ENCODE measurements around the gene SLCO2A1.

SLCO2A1 gene

GRCh38 chr3:134034005-134034785, 4.5 kb upstream of the SLCO2A1 start:
- DNase-seq (ENCODE audit: low read depth in 2 of 2), result no peak

DNA sequence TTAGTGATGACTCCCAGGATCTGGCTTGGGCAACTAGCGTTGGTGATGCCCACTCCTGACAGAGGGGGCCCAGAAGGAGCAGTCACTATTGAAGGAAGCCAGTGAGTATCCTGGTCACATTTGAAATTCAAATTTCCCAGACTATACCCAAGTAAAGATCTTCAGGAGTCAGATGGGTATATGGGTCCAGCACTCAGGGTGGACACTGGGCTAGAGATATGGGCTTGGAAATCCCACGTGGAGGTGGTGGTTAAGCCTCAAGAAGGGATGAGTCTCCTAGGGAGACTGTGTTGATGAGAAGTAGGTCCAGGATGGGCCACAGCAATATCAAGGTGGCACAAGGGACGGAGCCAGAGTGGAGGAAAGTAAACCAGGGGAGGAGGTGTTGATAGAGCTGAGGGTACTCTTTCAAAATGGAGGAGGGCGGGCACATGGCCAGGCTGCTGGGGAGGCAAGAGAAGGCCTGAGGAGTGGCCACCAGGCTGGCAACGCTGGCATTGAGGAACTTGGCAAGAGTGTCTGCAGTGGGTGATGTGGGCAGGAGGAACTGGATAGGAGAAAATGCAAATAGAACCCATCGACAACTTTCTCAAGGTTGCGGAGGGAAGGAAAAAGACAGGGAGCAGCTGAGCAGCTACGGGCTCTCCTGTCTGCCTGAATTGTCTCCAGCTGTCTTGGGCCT, 3.7 kb upstream of the SLCO2A1 start:
- DNase-seq (ENCODE audit: low read depth in 2 of 2), result no peak

DNA sequence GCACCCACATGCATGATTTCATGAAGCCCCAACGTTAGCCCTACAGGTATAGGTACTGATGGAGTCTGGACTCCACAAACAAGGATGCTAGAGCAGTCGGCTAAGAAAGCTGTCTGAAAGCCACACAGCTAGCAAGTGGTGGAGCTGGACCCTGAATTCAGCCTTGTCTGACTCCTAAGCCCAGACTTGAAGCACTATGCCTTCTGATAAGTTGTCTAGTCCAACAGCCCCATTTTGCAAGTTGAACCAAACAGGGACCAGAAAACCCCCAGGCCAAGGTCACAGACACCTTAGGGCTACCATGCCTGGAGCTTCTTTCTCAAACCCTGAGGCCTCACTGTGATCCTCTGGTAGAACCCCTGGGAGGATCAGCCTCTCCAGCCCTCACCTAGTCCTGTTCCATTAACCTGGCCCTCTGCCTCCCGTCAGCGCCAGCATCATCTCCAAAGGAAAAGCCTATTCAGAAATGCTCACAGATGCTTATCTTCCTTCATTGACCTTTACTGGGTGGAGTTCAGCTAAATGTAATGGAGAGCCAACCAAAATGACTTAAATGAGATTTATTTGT, 1.7 kb upstream of the SLCO2A1 start:
- DNase-seq (ENCODE audit: low read depth in 2 of 2), result no peak

DNA sequence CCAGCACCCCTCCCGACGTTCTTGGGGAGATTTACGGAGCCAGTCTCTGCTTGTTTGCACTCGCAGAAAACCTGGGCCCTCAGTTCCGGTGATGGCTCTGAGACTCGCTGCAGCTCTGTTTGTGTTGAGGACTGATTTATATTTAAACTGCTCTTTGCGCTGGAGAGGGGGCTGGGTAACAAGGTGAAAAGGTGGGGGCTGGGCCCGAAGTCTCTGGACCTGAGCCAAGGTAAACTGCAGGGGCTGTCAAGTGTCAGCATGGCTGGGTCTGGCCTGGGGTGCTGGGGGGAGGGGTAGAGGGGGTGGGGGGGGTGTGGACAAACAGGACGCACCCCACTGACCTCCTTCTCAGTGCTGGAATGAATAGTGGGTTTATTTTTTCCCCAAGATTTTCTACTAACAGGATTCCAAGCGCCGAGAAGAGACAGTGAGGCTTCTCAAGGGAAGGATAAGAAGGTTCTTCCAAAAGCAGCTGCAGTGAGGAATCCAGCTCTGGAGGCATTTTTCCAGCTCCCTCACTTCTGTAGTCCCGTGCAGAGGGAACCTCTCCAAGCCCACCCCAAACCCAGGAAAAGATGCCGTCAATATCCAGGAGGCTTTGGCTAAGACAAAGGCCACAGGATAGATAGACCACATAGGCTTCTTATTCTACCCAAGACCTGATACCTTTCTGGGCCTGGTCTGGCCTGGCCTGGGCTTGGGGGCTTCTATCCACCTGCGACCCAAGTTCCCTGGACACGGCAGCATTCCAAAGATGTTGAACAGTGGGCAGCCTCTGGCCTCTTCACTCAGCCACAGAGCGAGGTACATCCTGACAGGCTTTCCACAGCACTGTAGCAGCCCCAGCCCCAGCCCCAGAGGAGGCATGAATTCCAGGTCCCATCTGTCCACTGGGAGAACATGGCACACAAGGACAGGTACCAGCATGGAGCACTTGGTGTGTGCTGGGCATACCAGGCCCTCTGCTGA, 938 bp upstream of the SLCO2A1 start:
- no peak for DNase-seq (ENCODE audit: low read depth in 2 of 2)

DNA sequence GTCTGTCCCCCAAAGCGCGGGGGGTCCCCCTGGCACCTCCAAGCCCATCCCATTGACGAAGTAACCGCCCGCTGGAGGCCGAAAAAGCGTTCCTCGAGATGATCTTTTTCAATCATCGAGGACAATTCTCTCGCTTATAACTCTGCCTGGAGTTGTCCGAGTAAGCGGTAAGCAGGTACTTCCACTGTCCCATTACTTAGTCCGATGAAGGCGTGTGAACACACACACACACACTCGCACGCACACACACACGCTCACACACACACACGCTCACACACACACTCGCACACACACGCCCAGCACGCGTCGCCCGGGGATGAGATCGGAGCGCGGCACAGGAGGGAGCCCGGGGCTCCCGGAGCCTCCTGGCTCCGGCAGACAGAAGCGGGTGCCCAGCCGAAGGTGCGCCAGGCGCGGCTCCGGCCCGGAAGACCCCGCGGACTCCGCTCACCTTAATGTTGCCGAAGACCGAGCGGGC, 430 bp downstream of the SLCO2A1 start:
- DNase-seq (ENCODE audit: low read depth in 2 of 2), result no peak

DNA sequence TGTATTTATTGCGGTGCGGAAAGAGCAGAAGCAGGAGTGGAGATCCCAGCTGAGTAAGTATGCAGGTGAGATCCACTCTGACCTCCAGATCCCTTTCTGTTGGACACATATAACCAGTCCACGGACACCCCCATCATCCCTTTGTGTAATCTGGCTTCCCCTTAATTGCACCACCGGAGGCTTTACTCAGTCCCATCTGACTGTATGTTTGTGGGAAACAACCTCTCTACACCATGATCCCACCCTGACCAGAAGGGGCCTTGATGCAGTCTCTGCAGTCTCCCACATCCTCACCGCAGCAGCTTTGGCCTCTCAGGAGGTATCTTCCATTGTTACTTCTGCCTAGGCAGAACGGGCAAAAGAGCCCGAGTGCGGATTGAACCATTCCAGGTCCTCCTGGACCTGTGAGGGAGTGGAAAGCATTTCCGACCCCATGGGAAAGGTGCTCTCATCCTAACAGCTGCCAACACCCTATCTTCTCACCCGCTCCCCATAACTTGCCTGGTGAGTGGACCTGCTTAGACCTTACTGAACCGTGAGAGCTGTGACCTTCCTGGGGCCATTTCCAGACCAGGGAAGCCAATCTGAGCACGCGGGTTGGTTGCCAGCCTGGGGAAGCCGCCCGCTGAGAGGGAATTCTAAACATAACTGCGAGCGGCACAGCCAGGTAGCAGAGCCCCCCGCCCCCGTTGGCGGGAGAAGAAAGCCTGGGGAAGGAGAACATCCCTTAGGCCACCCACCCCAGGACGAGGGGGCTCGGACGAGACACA, 1.1 kb downstream of the SLCO2A1 start:
- no peak for DNase-seq (ENCODE audit: low read depth in 2 of 2)

GRCh38 chr3:134027631-134028030, 2.1 kb downstream of the SLCO2A1 start:
- no peak for DNase-seq (ENCODE audit: low read depth in 2 of 2)

DNA sequence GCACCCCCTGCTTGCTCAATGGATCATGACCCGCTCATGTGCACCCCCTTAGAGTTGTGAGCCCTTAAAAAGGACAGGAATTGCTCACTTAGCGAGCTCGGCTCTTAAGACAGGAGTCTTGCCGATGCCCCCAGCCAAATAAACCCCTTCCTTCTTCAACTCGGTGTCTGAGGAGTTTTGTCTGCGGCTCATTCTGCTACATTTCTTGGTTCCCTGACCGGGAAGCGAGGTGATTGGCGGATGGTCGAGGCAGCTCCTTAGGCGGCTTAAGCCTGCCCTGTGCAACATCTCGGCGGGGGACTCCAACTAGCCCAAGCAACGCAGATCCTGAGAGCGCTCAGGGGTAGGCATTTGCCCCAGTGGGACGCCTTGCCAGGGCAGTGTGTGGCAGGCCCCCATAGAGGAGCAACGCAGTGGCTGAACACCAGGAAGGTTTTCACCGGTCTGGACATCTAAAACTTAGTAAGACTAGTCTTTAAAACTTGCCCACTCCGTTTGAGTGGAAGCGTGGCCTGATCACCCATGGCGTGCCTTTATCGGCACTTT, 9.5 kb downstream of the SLCO2A1 start:
- no peak for DNase-seq (ENCODE audit: low read depth in 2 of 2)

DNA sequence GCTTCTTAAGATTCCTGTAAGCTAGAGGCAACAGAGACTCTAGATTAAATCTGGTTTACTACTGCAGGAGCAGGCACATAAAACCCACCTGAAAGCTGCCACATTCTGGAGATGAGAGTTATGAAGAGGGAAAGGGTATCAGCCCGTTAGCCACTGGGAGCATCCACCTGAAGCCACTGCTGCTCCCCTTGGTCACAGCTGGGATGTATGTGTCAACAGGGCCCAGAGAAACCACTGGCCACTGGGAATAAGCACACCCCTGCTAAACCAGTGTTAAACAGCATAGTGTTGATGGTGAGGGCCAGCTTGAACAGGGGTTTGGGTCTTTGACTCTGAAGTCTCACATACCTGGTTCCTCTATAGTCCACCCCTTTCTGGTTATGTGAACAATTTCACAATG, 10.9 kb downstream of the SLCO2A1 start:
- DNase-seq (ENCODE audit: low read depth in 2 of 2), result no peak

DNA sequence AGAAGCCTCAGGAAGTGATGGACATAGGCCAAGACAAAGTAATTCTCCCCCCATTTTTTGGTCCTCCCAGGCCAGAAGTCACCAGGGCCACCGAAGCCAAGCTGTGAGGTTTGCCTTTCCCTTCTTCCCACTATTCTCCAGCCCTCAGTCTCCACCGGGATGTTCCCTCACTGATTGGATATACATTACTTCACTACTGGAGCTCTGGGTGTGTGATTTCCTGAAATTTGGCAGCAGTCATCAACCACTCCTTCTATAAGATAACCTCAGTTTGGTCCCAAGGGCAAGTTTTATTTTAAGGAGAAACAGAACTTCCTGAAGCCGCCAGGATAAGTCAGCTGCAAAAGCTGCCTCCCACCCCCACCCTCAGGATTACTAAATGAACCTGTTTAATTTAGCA, 11.3 kb downstream of the SLCO2A1 start:
- DNase-seq (ENCODE audit: low read depth in 2 of 2), result no peak

- DNase-seq (ENCODE audit: low read depth in 2 of 2), result no peak
Observed at GRCh38 chr3:134017490-134017889, 12.2 kb downstream of the SLCO2A1 start.

DNA sequence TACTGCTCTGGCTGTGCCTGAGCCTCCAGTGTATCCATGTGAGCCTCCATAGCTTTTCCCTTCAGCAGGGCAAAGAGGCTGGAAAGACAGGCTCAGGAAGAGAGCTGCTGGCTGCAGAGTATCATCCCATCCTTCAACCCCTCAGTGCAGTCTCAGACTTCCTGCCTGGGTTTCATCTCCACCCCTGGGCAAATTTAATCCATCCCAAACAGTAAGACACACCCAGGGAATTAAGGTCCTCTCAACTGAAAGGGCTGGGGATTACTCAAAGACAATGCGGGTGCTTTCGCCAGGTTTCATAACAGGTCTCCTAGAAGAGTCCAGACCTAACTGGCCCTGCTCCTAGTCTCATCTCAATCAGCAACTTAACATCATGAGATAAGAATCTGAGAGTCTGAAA, 15.5 kb downstream of the SLCO2A1 start:
- DNase-seq (ENCODE audit: low read depth in 2 of 2), result no peak

DNA sequence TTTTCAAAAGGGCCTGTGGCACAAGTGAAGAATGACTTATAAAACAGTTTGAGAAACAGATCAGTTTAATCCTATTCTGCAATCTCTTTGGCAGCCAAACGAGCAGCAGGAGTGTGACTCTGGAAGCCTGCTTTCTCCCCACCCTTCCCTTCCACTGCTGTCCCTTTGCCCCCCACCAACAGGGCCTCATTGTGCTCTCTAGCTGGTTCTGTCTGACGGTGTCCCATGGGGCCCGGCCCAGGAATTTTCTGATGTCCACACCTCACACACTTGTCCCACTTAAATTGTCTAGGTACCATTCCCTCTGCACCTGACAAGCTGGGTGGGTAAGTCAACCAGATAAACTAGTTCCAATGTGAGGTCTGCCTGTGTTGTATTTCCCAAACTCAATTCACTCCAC, 16.4 kb downstream of the SLCO2A1 start:
- no peak for DNase-seq (ENCODE audit: low read depth in 2 of 2)

- no peak for DNase-seq (ENCODE audit: low read depth in 2 of 2)
Observed at GRCh38 chr3:134009345-134010000, 20.3 kb downstream of the SLCO2A1 start.

DNA sequence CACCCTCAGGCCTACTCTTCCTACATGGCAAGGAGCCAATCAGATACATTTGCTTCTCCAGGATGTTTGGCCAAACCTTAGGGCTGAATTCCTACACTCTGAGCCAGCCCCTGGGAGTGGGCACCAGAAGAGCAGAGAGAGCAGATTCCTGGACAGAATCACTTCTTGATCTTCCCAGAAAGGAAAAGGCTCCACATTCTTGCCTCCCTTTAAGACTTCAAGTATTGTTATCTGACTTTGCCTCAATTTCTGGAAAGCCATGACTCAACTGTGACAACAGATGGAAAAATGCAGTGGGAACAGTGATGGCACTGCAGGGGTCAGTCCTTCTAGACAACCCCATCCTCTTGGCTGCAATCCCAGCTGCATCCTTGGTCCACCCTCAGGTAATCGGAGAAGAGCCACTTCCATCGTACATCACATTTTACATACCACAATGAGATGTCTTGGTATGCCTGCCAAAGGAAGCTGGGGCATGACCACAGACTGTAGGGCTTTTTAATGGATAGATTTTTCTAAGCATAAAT, 21.0 kb downstream of the SLCO2A1 start:
- no peak for DNase-seq (ENCODE audit: low read depth in 2 of 2)

GRCh38 chr3:134007819-134008218, 21.9 kb downstream of the SLCO2A1 start:
- DNase-seq (ENCODE audit: low read depth in 2 of 2), result no peak

DNA sequence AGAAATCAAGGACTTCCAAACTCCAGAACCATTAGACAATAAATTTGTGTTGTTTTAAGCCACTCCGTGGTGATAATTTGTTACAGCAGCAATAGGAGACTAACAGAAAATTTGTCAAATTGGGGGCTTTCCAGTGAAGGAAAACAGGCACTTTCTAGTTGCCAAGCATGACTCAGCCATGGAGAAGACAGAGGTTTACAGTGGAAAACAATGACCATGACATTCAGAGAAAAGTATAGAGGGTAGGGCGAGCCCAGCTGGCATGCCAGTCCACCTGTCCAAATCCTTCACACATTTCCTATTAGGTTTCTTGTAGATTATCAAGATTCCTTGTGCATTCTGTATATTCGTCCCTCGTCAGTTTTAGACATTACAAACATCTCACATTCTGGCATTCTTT, 24.9 kb downstream of the SLCO2A1 start:
- DNase-seq (ENCODE audit: low read depth in 2 of 2), result no peak

GRCh38 chr3:134003066-134003465, 26.7 kb downstream of the SLCO2A1 start:
- DNase-seq (ENCODE audit: low read depth in 2 of 2), result no peak

- DNase-seq (ENCODE audit: low read depth in 2 of 2), result no peak
Observed at GRCh38 chr3:134002306-134002705, 27.4 kb downstream of the SLCO2A1 start.

GRCh38 chr3:134001251-134001650, 28.5 kb downstream of the SLCO2A1 start:
- DNase-seq (ENCODE audit: low read depth in 2 of 2), result no peak
